Ishikawa (cell line): Measurements from ENCODE around the gene SERPINB4.

Experiments
- MAX ChIP-seq: IDR thresholded peaks from 2 replicates; pipeline ENCODE4 v1.6.1; 2012
- TAF1 ChIP-seq: IDR thresholded peaks from 2 replicates; pipeline ENCODE4 v1.6.1; 2012; ENCODE audit warnings: low read depth, mild to moderate bottlenecking
- TEAD4 ChIP-seq: IDR thresholded peaks from 2 replicates; pipeline ENCODE4 v1.6.1; 2012

DNA sequence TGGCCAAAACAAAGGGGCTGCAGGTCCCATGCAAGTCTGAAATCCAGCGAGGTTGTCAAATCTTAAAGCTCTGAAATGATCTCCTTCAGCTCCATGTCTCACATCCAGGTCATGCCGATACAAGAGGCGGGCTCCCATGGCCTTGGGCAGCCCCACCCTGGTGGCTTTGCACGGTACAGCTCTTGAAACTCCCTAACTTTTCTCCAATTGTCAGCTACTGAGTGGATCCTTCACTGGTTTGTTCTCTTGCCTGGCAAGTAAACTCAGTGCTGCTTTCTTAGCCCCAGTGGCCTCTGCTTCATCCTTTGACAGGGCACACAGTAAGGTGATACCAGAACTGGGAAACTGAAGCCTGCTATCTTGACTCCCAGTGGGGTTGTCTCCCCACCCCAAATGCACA, 30.6 kb downstream of the SERPINB4 start:
- TF ChIP-seq TEAD4: no peak
- no peak for TF ChIP-seq TAF1
- no peak for TF ChIP-seq MAX
